ENCODE measurements around the gene CCL1. TPM values are rescaled to one million over a fixed set of nuclear protein-coding genes. Genes with fewer than 3 reads are reported as not detected.

Gene CCL1
- total RNA-seq, 4 donors from 2014 or later, result not detected

DNA sequence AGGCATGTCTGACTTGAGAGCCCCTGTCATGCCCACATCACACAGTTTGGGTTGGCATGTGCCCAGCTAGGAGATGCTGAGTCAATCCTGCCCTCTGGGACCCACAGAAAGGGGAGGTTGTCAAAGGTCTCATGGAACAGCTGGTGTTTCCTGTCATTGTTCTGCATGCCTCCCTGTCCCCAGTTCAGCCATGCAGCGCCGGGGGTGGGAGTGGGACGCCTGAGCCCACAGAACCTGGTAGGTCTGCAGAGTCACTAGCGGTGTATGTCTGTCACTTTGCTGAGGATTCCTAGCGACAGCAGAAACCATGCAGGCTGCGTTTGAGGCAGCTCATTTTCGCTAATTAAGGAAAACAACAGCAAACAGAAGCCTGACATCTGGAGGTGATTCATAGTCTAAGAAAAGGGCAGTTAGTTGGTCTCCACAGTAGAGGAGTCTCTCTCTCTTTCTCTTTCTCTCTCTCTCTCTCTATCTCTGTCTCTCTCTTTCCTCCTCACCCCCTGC, 19.6 kb upstream of the CCL1 start:
- Histone ChIP-seq H3K27me3 (no peaks in the 10 kb centered on the region), H3K9me3 (no peaks in the 10 kb centered on the region), H3K4me3 (no peak overlapping the region), H3K36me3 (no peaks in the 10 kb centered on the region), H3K27ac (no peak overlapping the region), H3K4me1 (no peaks in the 10 kb centered on the region)
- no peak for DNase-seq
- no peak for TF ChIP-seq CTCF (IDR thresholded peaks at IDR 0.05)
- TF ChIP-seq POLR2A (IDR thresholded peaks at IDR 0.05), result no peak

GRCh38 chr17:34379868-34380267, 16.8 kb upstream of the CCL1 start:
- no peak overlapping the region for H3K4me3 ChIP-seq
- no peaks in the 10 kb centered on the region for H3K36me3 ChIP-seq
- no peaks in the 10 kb centered on the region for H3K4me1 ChIP-seq
- TF ChIP-seq CTCF (IDR thresholded peaks at IDR 0.05), result no peak
- no peak for TF ChIP-seq POLR2A (IDR thresholded peaks at IDR 0.05)
- no peak overlapping the region for H3K27ac ChIP-seq
- DNase-seq, result no peak
- no peaks in the 10 kb centered on the region for H3K27me3 ChIP-seq
- H3K9me3 ChIP-seq, result no peaks in the 10 kb centered on the region

DNA sequence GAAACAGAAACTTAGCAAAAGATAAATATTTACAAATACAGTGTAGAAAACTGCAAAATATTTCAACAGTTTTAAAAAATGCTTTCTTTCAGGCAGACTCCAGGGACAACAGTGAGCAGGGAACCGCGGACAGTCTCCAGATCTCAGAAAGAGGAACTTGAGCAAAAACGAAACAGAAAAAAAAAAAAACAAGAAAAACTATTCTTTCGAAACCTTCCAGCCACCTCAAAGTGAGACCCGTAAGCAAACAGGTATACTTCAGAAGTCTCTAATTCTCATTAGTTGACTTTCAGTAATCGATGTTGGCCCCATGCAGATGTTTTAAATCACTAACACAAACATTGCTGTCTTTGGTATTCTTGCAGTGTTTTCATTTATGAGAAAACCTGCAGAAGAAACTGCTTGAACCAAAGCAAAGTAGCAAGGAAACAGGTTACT, 15.7 kb upstream of the CCL1 start:
- H3K27me3 ChIP-seq, result no peaks in the 10 kb centered on the region
- no peaks in the 10 kb centered on the region for H3K9me3 ChIP-seq
- no peaks in the 10 kb centered on the region for H3K36me3 ChIP-seq
- H3K4me1 ChIP-seq, result no peaks in the 10 kb centered on the region
- H3K27ac ChIP-seq, result no peak overlapping the region
- TF ChIP-seq CTCF (IDR thresholded peaks at IDR 0.05) (no peak), POLR2A (IDR thresholded peaks at IDR 0.05) (no peak)
- peak in 2 of 3 donors; percentile 55 to 57 for DNase-seq
- no peak overlapping the region for H3K4me3 ChIP-seq

DNA sequence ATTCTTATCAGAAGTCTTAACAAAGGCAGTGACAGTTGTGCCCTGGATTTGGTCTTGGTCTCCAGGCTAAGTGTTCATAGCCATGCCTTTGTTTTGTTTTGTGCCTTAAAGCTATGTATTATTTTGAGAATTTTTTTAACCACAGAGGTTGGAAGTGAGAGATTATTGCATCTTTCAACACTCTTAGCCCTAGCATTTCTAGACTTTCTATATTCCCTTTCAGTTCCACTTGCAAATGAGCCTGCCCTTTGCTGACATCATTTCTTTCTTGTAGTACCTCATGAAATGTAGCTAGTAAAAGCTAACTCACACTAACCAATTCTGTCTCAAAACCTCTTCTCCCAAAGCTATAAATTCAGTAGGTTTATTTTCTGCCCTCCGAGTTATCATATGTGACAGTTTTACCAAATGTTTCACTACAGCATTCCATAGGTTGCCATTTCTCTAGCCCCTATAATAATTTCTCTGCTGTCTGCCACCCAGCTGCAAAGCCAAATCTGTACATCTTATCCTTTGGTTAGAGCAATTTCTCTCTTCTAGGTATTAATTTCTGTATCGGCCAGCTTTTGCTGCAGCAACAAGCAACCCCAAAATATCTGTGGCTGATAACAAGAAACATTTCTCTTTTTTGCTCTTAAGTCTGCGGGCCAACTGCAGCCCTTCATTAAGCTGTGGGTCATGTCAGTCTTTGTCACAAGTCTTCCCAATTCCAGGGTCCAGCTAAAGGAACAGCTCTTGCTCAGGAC, 14.2 kb upstream of the CCL1 start:
- no peak for TF ChIP-seq POLR2A (IDR thresholded peaks at IDR 0.05)
- no peak for TF ChIP-seq CTCF (IDR thresholded peaks at IDR 0.05)
- no peaks in the 10 kb centered on the region for H3K36me3 ChIP-seq

GRCh38 chr17:34375426-34375997, 12.5 kb upstream of the CCL1 start:
- TF ChIP-seq CTCF (IDR thresholded peaks at IDR 0.05) (no peak), POLR2A (IDR thresholded peaks at IDR 0.05) (no peak)
- no peak overlapping the region for H3K4me3 ChIP-seq
- H3K27me3 ChIP-seq, result no peaks in the 10 kb centered on the region
- H3K4me1 ChIP-seq, result no peaks in the 10 kb centered on the region
- H3K36me3 ChIP-seq, result no peaks in the 10 kb centered on the region
- DNase-seq, result no peak
- H3K9me3 ChIP-seq, result no peaks in the 10 kb centered on the region
- no peak overlapping the region for H3K27ac ChIP-seq

More for the DNA sequence above, 14.2 kb upstream of the CCL1 start:
- no peak overlapping the region for H3K27ac ChIP-seq
- H3K4me1 ChIP-seq, result no peaks in the 10 kb centered on the region
- H3K4me3 ChIP-seq, result no peak overlapping the region
- H3K9me3 ChIP-seq, result no peaks in the 10 kb centered on the region
- no peaks in the 10 kb centered on the region for H3K27me3 ChIP-seq
- no peak for DNase-seq

Data from Peyer's patch (tissue), 4 donors.